Tracheal epithelial cell (primary cell): ENCODE measurements around the gene RAMP1. TPM values are rescaled to one million over a fixed set of nuclear protein-coding genes. Genes with fewer than 3 reads are reported as not detected.

Experiments used
- total RNA-seq: library from RNA; depleted of rRNA; stranded (reverse); fragments of >200 nt; gene quantifications from 2 replicates; pipeline ENCODE4 v1.2.1, GENCODE V29; 2014

The RAMP1 gene
- total RNA-seq = 4.9 and 5.5 TPM in 2 replicates

DNA sequence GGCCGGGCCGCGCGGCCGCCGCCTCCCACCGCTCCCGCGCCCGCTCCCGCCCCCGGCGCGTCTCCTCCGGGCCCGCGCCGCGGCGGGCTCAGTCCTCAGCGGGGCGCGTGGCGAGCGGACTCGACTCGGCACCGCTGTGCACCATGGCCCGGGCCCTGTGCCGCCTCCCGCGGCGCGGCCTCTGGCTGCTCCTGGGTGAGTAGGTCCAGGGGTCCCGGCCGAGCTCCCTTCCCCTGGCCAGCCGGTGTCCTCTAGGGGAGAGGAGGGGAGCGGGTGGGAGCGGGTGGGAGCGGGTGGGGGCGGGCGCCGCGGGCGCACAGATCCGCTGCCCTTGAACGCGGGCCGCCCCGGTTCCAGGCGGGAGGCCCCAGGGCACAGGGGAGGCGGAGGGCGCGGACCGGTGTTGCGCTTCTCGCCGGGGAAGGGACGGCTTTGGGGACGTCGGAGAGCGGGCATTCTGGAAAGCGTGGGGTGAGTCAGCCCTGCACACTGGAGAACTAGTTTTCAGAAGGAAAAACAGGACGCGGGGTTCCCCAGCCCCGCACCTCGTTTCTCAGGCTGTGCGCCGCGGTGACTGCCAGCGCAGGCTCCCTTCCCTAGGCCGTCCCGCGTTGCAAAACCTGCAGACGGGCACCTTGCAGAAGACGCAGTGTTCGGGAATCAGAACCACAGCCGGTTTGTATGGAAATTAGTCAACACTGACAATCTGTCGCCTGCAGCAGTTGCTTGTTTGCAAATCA is at the start of gene RAMP1:
Gene RAMP1 (plus strand): TSS at position 91 of the 740 bp plus-strand sequence. CDS start 53 bp downstream, at position 144.

Other genes with a start within 250 kb of the RAMP1 start
- gene LRRFIP1, start 232.0 kb upstream of the RAMP1 start, total RNA-seq = 83.6 and 94.6 TPM in 2 replicates
- 0.24 TPM in 1 of 2 replicates, not detected in the other for gene RBM44, start 60.8 kb upstream of the RAMP1 start, total RNA-seq
- gene UBE2F, start 107.4 kb downstream of the RAMP1 start, total RNA-seq = 70.3 and 79.8 TPM in 2 replicates
- 11.3 and 19.4 TPM in 2 replicates for gene SCLY, start 201.4 kb downstream of the RAMP1 start, total RNA-seq
- 0.48 TPM in 1 of 2 replicates, not detected in the other for gene ESPNL, start 240.7 kb downstream of the RAMP1 start, total RNA-seq